HUES48 (cell line): ENCODE measurements around the gene BPIFB4.
"Not testable (repeated sequence)": the region's sequence is repeated elsewhere in the genome, so short reads cannot be mapped to it uniquely, and the experiment has no call there.

Experiments
- H3K27ac ChIP-seq: one replicate; pipeline ENCODE4 v1.7.0; 2013; ENCODE audit warnings: low read depth, low read length, inconsistent platforms
- H3K27me3 ChIP-seq: 2 replicates; pipeline ENCODE4 v1.6.1; 2013; ENCODE audit warnings: mild to moderate bottlenecking, low read length; ENCODE audit not compliant: control insufficient read depth, insufficient read depth
- H3K36me3 ChIP-seq: 2 replicates; pipeline ENCODE4 v1.6.1; 2013; ENCODE audit warnings: low read length; ENCODE audit not compliant: control insufficient read depth, insufficient read depth
- H3K4me1 ChIP-seq: 2 replicates; pipeline ENCODE4 v1.6.1; 2013; ENCODE audit warnings: mild to moderate bottlenecking, low read length; ENCODE audit not compliant: control insufficient read depth, insufficient read depth
- H3K4me3 ChIP-seq: 2 replicates; pipeline ENCODE4 v1.5.1; 2013; ENCODE audit warnings: mild to moderate bottlenecking, low read depth, low read length
- H3K9ac ChIP-seq: 2 replicates; pipeline ENCODE4 v1.6.1; 2013; ENCODE audit warnings: mild to moderate bottlenecking, low read depth, low read length, moderate library complexity
- H3K9me3 ChIP-seq: 2 replicates; pipeline ENCODE4 v1.6.1; 2013; ENCODE audit warnings: low read length; ENCODE audit not compliant: control insufficient read depth, insufficient read depth

BPIFB4 gene

GRCh38 chr20:33086052-33086722, 6.7 kb downstream of the BPIFB4 start:
- no peaks in the 10 kb centered on the region for H3K36me3 ChIP-seq
- no peak overlapping the region for H3K9ac ChIP-seq
- no peaks in the 10 kb centered on the region for H3K4me1 ChIP-seq
- H3K4me3 ChIP-seq, result no peak overlapping the region
- H3K27ac ChIP-seq, result no peak overlapping the region
- H3K9me3 ChIP-seq, result no peaks in the 10 kb centered on the region
- H3K27me3 ChIP-seq, result no peaks in the 10 kb centered on the region

DNA sequence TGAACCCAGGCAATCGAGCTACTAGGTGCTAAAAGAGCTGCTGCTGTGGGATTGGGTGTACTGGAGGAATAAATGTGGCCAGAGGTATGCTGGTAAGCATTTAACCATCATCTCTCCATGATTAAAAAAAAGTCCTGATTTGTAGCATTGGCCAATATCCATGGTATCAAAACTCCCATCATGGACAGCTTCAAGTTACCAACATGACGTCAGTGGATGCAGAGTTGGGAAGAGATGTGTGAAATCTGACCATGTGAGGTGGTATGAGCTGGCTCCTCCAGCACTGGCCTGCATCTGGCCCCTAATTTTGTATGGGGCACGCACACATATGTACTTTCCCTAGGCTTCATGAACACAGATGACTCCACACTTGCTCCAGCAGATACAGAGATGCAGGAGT, 11.7 kb downstream of the BPIFB4 start:
- Histone ChIP-seq H3K9me3 (no peaks in the 10 kb centered on the region), H3K27ac (no peak overlapping the region), H3K4me3 (no peak overlapping the region), H3K27me3 (no peaks in the 10 kb centered on the region), H3K9ac (no peak overlapping the region), H3K4me1 (no peaks in the 10 kb centered on the region), H3K36me3 (no peaks in the 10 kb centered on the region)

DNA sequence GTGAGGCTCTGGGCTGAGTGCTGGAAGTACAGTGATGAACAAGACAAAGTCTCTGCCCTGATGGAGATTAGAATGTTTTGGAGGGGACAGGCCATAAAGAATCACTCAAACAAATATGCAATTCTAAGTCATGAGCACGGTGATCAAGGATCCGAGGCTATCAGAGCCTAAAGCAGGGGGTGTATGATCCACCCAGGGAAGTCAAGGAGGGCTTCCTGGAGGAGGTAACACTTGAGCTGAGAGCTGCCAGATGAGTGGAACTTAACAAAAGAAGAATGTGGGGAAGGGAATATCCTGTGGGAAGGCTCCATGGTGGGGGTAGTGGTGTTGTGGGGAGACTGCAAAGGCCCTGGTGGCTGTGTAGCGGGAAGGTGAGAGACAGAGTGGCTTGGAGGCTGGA, 12.2 kb downstream of the BPIFB4 start:
- no peaks in the 10 kb centered on the region for H3K9me3 ChIP-seq
- no peaks in the 10 kb centered on the region for H3K27me3 ChIP-seq
- no peaks in the 10 kb centered on the region for H3K36me3 ChIP-seq
- no peak overlapping the region for H3K9ac ChIP-seq
- no peaks in the 10 kb centered on the region for H3K4me1 ChIP-seq
- no peak overlapping the region for H3K4me3 ChIP-seq
- no peak overlapping the region for H3K27ac ChIP-seq

DNA sequence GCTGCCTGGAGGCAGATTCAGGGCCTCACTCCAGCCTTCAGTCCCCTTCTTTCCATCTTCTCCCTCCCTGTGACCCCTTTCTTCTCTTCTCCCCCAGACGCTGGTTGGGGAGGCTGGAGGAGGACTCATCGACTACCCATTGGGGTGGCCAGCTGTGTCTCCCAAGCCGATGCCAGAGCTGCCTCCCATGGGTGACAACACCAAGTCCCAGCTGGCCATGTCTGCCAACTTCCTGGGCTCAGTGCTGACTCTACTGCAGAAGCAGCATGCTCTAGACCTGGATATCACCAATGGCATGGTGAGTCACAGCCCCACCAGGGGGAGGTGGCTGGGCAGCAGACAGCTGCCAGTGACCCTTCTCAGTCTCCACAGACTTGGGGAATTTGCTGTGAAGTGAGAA, 12.9 kb downstream of the BPIFB4 start:
- H3K9ac ChIP-seq, result no peak overlapping the region
- no peak overlapping the region for H3K27ac ChIP-seq
- H3K4me3 ChIP-seq, result no peak overlapping the region
- H3K36me3 ChIP-seq, result no peaks in the 10 kb centered on the region
- H3K27me3 ChIP-seq, result no peaks in the 10 kb centered on the region
- H3K4me1 ChIP-seq, result no peaks in the 10 kb centered on the region
- H3K9me3 ChIP-seq, result no peaks in the 10 kb centered on the region

DNA sequence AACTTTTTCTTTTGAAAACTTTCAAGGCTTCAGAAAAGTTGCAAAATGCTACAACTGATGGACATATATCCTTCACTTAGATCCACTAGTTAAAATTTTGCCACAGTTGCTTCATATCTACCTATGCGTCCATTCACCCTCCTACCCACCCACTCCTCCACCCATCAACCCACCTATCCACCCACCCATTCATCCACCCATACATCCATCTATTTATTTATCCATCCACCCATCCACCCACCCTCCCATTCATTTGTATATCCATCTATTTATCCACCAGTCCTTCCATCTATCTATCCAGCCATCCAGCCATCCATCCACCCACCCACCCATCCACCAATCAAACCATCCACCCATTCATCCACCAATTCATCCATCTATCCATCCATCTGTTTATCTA, 13.6 kb downstream of the BPIFB4 start:
- Histone ChIP-seq H3K36me3 (no peaks in the 10 kb centered on the region), H3K27me3 (no peaks in the 10 kb centered on the region), H3K9ac (no peak overlapping the region), H3K27ac (no peak overlapping the region), H3K9me3 (no peaks in the 10 kb centered on the region), H3K4me3 (no peak overlapping the region), H3K4me1 (no peaks in the 10 kb centered on the region)

DNA sequence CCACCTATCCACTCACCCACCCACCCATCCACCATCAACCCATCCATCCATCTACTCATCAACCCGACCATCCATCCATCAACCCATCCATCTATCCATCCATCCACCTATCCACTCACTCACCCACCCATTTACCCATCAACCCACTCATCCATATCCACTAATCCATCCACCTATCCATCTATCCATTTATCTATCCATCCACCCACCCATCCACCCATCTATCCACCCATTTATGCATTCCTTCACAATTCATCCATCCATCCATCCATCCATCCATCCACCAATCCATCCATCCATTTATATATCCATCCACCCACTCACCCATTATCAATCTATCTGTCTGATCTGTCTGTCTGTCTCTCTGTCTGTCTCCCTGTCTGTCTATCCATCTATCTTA, 14.1 kb downstream of the BPIFB4 start:
- H3K4me3 ChIP-seq, result no peak overlapping the region
- H3K9me3 ChIP-seq, result no peaks in the 10 kb centered on the region
- H3K27ac ChIP-seq, result no peak overlapping the region
- H3K4me1 ChIP-seq, result no peaks in the 10 kb centered on the region
- H3K27me3 ChIP-seq, result no peaks in the 10 kb centered on the region
- H3K9ac ChIP-seq, result no peak overlapping the region
- H3K36me3 ChIP-seq, result no peaks in the 10 kb centered on the region

GRCh38 chr20:33095249-33095648, 15.8 kb downstream of the BPIFB4 start:
- Histone ChIP-seq H3K9ac (no peak overlapping the region), H3K36me3 (no peaks in the 10 kb centered on the region), H3K27ac (no peak overlapping the region), H3K9me3 (no peaks in the 10 kb centered on the region), H3K4me1 (no peaks in the 10 kb centered on the region), H3K4me3 (no peak overlapping the region), H3K27me3 (no peaks in the 10 kb centered on the region)

GRCh38 chr20:33095902-33096584, 16.6 kb downstream of the BPIFB4 start:
- not testable (repeated sequence) for H3K9me3 ChIP-seq, H3K9ac ChIP-seq, H3K4me3 ChIP-seq, H3K27me3 ChIP-seq, H3K4me1 ChIP-seq, H3K27ac ChIP-seq, H3K36me3 ChIP-seq

- Histone ChIP-seq H3K27ac (no peak overlapping the region), H3K4me3 (no peak overlapping the region), H3K27me3 (no peaks in the 10 kb centered on the region), H3K9me3 (no peaks in the 10 kb centered on the region), H3K36me3 (no peaks in the 10 kb centered on the region), H3K4me1 (no peaks in the 10 kb centered on the region), H3K9ac (no peak overlapping the region)
Measured at GRCh38 chr20:33097001-33097400, 17.6 kb downstream of the BPIFB4 start.

DNA sequence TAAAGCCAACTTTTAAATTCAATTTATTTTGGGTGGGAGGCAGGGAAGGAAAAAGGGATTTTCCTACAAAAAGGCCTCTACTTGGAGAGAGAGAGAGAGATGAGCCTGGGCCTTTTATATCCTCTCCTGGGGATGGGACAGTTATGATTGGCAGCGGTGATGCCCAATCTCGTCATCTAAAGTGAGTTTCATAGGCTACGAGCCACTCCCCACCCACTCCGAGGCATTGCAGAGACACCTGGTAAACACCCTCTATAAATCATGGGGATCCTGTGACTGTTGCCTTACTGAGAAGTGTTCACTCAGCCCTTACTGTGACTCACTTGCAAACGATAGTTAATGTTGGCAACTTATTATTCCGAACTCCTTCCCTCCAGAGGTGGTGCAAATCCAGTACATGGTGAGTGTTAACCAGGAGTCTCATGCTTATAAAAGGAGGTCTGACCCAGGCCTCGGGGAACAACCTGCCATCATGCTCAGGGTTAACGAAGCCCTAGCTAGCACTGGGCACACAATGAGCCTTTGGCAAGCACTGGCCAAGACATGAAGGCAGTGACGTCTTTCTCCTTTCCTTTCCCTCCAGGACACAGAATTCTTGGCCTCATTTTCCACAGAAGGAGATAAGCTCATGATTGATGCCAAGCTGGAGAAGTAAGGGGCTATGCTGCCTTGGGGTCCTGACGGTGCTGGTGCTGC, 20.5 kb downstream of the BPIFB4 start:
- no peak overlapping the region for H3K9ac ChIP-seq
- no peak overlapping the region for H3K27ac ChIP-seq
- H3K27me3 ChIP-seq, result no peaks in the 10 kb centered on the region
- H3K9me3 ChIP-seq, result no peaks in the 10 kb centered on the region
- H3K4me3 ChIP-seq, result no peak overlapping the region
- peaks cover 5% of the 10 kb centered on the region; the same call in 1 of the 2 replicates for H3K4me1 ChIP-seq
- H3K36me3 ChIP-seq, result no peaks in the 10 kb centered on the region

- no peak overlapping the region for H3K4me3 ChIP-seq
- no peak overlapping the region for H3K9ac ChIP-seq
- no peak overlapping the region for H3K27ac ChIP-seq
- no peaks in the 10 kb centered on the region for H3K36me3 ChIP-seq
- no peaks in the 10 kb centered on the region for H3K27me3 ChIP-seq
- no peaks in the 10 kb centered on the region for H3K9me3 ChIP-seq
- peaks cover 5% of the 10 kb centered on the region; the same call in 1 of the 2 replicates for H3K4me1 ChIP-seq
Measured at GRCh38 chr20:33103556-33103955, 24.1 kb downstream of the BPIFB4 start.
